Right lobe of liver (tissue), 6 donors: ENCODE measurements around the gene OPRM1. TPM values are rescaled to one million over a fixed set of nuclear protein-coding genes. Genes with fewer than 3 reads are reported as not detected.

Source experiments
- ATAC-seq, 4 donors: fragments of 200-7000 bp; cut with Tn5 transposase; one replicate each; pipeline ENCODE4 v1.9.1; 2020; ENCODE audit warnings: mild to moderate bottlenecking in 4 of 4, moderate library complexity in 4 of 4
- DNase-seq, 3 donors: peaks; one replicate each; pipeline ENCODE4 v3.0.0-alpha.2; 2020
- H3K27ac ChIP-seq, 3 donors: fragments of 200-600 bp; one replicate each; pipeline ENCODE4 v1.8.0; 2022
- H3K27me3 ChIP-seq, 2 donors: fragments of 200-600 bp; one replicate each; pipeline ENCODE4 v1.8.0; 2022
- H3K36me3 ChIP-seq, 4 donors: fragments of 200-600 bp; sonication (generic) in 1 of 4; one replicate each; pipeline versions ENCODE4 v1.5.1 to v1.8.0; 2017 to 2022; ENCODE audit warnings: control low read depth in 1 of 4
- H3K4me1 ChIP-seq, 4 donors: fragments of 200-600 bp; sonication (generic) in 1 of 4; one replicate each; pipeline versions ENCODE4 v1.5.1 to v1.8.0; 2017 to 2022; ENCODE audit warnings: control low read depth in 1 of 4
- H3K4me3 ChIP-seq, 3 donors: fragments of 200-600 bp; one replicate each; pipeline ENCODE4 v1.8.0; 2022
- H3K9me3 ChIP-seq, 4 donors: fragments of 200-600 bp; sonication (generic) in 1 of 4; one replicate each; pipeline versions ENCODE4 v1.5.1 to v1.8.0; 2017 to 2022; ENCODE audit warnings: control low read depth in 1 of 4
- CTCF ChIP-seq, 4 donors: fragments of 200-600 bp in 3 of 4; fragments of 450-650 bp in 1 of 4; IDR thresholded peaks; one replicate each; pipeline versions ENCODE4 v1.5.1 to v1.8.0; 2016 to 2022; ENCODE audit warnings: antibody characterized with exemption in 4 of 4, mild to moderate bottlenecking in 2 of 4
- POLR2A ChIP-seq: fragments of 450-650 bp; IDR thresholded peaks from one replicate; pipeline ENCODE4 v1.6.1; 2017; ENCODE audit warnings: antibody characterized with exemption, mild to moderate bottlenecking
- WGBS: methylation state at CpG from one replicate; pipeline ENCODE4 v1.1.6; 2018; ENCODE audit warnings: low coverage, low lambda C conversion rate; ENCODE audit not compliant: insufficient coverage; ENCODE audit errors: missing lambda C conversion rate; 5-methylcytosine and 5-hydroxymethylcytosine counted together
- intact Hi-C, 2 donors: fragments of 100-400 bp; cut with DNase I; formaldehyde crosslinking; loops; one replicate each; pipeline versions ENCODE4 v1.11.2 to v1.14.1; 2022
- total RNA-seq, 6 experiments: library from RNA; depleted of rRNA in 2 of 6; stranded (reverse); fragments of >200 nt in 2 of 6; fragmentation: NEBNext Ultra II Directional in 3 of 6; extraction: Animal tissue kit (Norgen Biotek cat#: 25700) in 3 of 6; gene quantifications; one replicate each; pipeline versions ENCODE4 v1.1.0 to v1.2.4, GENCODE V29; 2016 to 2023
- donor health status: DM: no; HTN: yes; CAD: no.
- donor health status: DM: no; HTN: no; CAD: no.
- donor health status: DM: no; HTN: no; CAD: no.
- donor health status: DM: no; HTN: yes; CAD: no.
- donor health status: DM: no; HTN: yes; CAD: no.

Gene OPRM1
- total RNA-seq, 6 experiments from 2014 or later = not detected

- H3K4me1 ChIP-seq = no peaks in the 10 kb centered on the region
- TF ChIP-seq POLR2A (no peak), CTCF (IDR thresholded peaks at IDR 0.05) (no peak)
- no peaks in the 10 kb centered on the region for H3K9me3 ChIP-seq
- DNase-seq (no peak), ATAC-seq (no peak)
- intact Hi-C loops = no loop called here
- H3K4me3 ChIP-seq = no peak overlapping the region
- H3K27ac ChIP-seq = no peak overlapping the region
- no peaks in the 10 kb centered on the region for H3K27me3 ChIP-seq
- 25% methylated on average over 2 of the region's 2 CpGs for WGBS
- no peaks in the 10 kb centered on the region for H3K36me3 ChIP-seq
Observed at GRCh38 chr6:154012852-154013251, 26.2 kb upstream of the OPRM1 start.

- H3K27ac ChIP-seq = no peak overlapping the region
- H3K27me3 ChIP-seq = no peaks in the 10 kb centered on the region
- no peak for DNase-seq
- WGBS = 39% methylated on average over 3 of the region's 3 CpGs
- H3K36me3 ChIP-seq = no peaks in the 10 kb centered on the region
- H3K4me1 ChIP-seq = no peaks in the 10 kb centered on the region
- no peak overlapping the region for H3K4me3 ChIP-seq
- peaks cover 0 to 3% (median 0%) of the 10 kb centered on the region in 4 donors for H3K9me3 ChIP-seq
- intact Hi-C loops = no loop called here
- TF ChIP-seq CTCF (IDR thresholded peaks at IDR 0.05) (no peak), POLR2A (no peak)
- ATAC-seq = no peak
Observed at GRCh38 chr6:154017786-154018185, 21.3 kb upstream of the OPRM1 start.

GRCh38 chr6:154030646-154031045 is 8.4 kb upstream of the OPRM1 start:
- no peak for ATAC-seq
- TF ChIP-seq CTCF (IDR thresholded peaks at IDR 0.05) (no peak), POLR2A (no peak)
- no peaks in the 10 kb centered on the region for H3K36me3 ChIP-seq
- no peak overlapping the region for H3K27ac ChIP-seq
- no peak overlapping the region for H3K4me3 ChIP-seq
- no peak for DNase-seq
- H3K9me3 ChIP-seq = no peaks in the 10 kb centered on the region
- no peaks in the 10 kb centered on the region for H3K4me1 ChIP-seq
- no peaks in the 10 kb centered on the region for H3K27me3 ChIP-seq
- 21% methylated on average over 2 of the region's 2 CpGs for WGBS
- intact Hi-C loops = no loop called here

GRCh38 chr6:154041001-154041400 is 2.0 kb downstream of the OPRM1 start:
- H3K4me1 ChIP-seq = no peaks in the 10 kb centered on the region
- H3K36me3 ChIP-seq = no peaks in the 10 kb centered on the region
- TF ChIP-seq POLR2A (no peak), CTCF (IDR thresholded peaks at IDR 0.05) (no peak)
- no peak overlapping the region for H3K27ac ChIP-seq
- DNase-seq = no peak
- no peaks in the 10 kb centered on the region for H3K9me3 ChIP-seq
- intact Hi-C loops = no loop called here
- no peak overlapping the region for H3K4me3 ChIP-seq
- WGBS = 73% methylated on average over 2 of the region's 2 CpGs
- no peak for ATAC-seq
- no peaks in the 10 kb centered on the region for H3K27me3 ChIP-seq

- intact Hi-C loops = no loop called here
- ATAC-seq = no peak
- H3K27me3 ChIP-seq = no peaks in the 10 kb centered on the region
- TF ChIP-seq POLR2A (no peak), CTCF (IDR thresholded peaks at IDR 0.05) (no peak)
- H3K36me3 ChIP-seq = no peaks in the 10 kb centered on the region
- 21% methylated on average over 1 of the region's 1 CpG for WGBS
- no peak overlapping the region for H3K4me3 ChIP-seq
- DNase-seq = no peak
- H3K27ac ChIP-seq = no peak overlapping the region
- H3K9me3 ChIP-seq = no peaks in the 10 kb centered on the region
- H3K4me1 ChIP-seq = no peaks in the 10 kb centered on the region
Observed at GRCh38 chr6:154053141-154053540, 14.1 kb downstream of the OPRM1 start.
